HG03097 (cell line): Measurements from ENCODE around the gene FUT1.

ENCODE experiments used
- ATAC-seq: cut with Tn5 transposase; IDR thresholded peaks from one replicate; pipeline ENCODE4 v1.9.1; 2021; ENCODE audit not compliant: unreplicated experiment, low FRiP score

The FUT1 gene

DNA sequence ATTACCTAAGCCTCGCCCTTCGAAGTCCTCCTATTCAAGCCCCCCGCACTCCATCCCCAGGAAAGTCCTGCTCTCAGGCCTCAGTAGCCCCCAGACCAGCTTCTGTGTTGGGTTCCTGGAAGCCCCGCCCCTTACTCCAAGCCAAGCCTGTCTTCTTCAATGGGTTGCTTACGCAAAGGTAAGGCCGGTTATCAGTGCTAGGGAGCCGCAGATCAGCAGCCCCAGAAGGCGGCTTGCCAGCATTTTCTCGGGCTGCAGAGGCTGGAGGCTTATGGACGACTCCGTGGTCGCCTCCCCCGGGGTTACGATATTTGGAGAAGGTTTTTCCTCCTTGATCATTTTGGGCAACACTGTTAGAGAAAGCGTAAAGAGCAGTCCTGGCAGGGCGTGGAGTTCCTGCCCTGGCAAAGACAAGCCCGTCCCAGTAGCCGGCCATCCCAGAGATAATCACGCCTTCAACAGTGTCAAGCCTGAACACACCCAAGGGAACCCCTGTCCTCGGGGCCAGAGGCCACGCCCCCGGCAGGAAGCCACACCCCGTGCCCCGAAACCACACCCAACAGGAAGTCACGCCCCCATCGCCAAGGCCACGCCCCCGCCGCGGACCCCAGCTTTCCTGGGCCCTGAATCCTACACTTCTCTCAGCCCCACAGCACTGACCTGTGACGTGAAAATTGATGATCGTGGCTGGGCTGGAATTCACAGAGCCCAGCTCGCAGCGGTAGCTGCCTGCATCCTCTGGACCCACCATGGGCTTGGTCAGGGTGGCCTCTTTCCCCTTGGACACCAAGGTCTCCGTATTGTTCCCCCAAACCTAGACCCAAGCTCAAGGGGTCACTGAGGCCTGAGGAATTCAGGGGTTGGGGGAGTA, 11.1 kb downstream of the FUT1 start:
- ATAC-seq, result no peak

DNA sequence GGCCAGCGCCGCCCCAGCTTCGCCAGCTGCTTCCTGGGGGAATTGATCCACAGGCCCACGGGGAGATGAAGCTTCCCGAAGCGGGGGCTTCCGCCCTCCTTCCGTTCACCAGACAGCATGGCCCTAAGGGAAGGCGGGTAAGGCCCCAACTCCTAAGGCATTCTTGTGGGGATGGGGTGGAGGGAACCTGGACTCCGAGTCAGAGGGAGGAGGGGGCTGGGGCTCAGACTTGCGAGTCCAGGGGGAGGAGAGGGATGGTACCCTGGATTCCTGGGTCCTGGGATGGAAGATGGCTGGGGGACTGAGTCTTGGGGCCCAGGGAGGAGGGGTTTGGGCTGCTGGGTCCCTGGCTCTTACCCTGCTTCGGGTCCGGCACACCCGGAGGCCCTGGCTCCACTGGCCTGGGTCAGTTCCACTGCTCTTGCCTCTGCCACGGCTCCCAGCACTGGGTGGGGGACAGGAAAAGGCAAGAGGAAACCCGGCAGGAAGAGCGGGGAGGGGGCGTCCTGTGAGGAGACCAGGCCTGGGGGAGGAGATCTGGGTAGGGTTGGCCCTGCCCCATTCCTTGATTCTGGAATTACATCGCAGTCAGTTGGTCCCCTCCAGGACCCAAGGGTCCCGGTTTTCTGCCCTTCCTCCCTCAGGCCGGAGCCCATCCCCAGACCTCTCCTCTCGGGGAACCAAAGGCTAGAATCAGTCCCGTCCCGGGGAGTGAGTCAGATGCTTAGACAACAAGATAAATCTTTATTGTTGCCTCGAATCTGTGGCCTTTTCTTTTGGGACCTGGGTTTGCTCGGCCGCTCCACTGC, 12.1 kb downstream of the FUT1 start, which contains the start of gene RASIP1:
RASIP1 (minus strand) TSS at position 447 of the 809 bp plus-strand sequence; CDS start at position 119, 328 bp downstream.
- no peak for ATAC-seq

DNA sequence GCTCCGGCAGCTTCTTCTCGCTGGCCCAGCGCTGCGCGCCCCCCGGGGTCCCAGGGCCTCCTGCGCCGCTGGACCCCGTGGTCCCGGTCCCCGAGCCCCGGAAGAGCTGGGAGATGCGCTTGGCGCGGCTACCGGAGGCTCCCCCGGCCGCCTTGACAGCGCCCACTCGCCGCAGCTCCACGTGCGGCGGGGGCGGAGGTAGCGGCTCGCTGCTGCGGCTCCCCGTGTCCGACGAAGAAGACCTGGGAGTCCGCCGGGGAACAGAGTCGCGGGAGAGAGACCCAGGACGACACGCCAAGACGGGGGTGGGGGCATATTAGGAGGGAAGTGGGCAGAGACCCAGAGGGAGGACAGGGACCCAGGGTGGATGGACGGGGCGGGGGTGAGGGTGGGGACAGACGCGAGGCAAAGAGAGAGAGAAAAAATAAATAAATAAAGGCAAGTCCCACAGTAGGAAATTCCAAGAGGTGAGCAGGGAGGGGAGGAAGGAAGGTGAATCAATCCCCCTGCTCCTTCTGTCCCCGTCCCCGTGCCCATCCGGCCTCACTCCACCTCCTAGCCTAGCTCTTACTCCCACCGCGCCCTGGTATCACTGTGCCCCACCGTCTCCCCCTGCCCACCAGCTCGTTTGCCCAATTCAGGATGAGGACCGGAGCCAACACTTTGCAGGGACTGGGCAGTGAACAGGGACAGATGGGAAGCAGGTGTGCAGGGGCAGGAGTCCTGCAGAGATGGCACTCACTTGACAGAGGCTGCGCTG, 12.9 kb downstream of the FUT1 start:
- no peak for ATAC-seq

DNA sequence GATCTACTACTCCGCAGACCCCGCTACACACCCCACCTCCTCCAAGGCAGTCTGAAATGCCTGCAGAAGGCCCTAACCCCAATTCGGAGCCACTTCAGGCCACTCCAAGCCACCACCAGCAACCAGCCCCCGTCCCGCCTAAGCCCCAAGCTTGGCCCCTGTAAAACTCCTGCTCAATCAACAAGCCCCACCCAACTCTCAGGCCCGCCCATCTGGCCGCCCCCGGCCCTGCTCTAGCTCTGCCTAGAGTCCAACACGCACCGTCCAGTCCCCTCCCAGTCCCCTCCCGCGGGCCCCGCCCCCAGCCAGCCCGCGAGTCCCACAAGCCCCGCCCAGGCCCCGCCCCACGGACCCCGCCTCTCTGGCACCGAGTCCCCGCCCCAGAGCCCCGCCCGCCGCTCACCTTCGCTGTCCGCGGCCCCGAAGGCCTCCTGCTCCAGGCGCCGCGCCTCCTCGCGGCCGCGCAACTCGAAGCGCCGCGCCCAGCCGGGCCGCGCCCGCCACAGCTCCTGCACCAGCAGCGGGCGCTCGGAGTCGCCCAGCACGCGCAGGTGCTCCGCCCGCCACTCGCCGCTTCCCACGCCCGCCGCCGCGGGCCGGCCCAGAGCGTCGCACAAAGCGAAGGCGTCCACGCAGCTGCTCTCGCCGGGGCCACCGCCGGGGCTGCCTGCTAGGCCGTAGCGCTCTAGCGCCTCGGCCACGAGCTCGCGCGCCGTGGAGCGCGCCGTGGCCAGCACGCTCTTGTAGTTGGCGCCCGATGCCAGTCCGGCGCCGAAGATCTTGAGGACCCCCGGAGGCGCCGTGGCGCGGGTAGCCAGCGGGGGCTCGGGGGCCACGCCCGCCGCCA, 13.7 kb downstream of the FUT1 start:
- peak; percentile 71 for ATAC-seq

DNA sequence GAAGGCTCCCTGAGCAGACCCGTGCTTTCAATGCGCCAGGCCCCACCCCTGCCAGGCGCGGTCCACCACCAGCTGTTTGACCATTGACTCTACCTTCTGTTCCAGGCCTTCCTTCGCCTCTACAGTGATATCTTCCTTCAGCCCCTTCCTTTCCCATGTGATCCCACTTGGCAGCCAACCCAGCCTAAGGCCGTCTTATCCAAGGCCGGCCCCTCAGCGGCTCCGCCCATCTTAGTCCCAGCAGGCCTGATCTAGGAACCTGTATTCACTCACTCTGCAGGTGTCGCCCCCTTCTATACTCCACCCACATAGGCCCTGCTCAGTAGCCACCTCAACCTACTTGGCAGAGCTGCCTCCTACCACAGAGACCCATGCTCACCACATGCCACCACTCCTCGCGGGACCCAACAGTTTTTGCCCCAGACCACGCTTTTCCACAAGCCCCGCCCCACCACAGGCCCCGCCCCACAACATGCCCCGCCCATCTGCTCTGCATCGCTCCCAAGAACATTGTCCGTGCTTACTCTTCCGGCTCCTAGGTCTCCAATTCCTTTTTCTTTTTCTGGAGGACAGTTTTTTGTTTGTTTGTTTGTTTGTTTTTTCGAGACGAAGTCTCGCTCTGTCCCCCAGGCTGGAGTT, 15.0 kb downstream of the FUT1 start:
- no peak for ATAC-seq

DNA sequence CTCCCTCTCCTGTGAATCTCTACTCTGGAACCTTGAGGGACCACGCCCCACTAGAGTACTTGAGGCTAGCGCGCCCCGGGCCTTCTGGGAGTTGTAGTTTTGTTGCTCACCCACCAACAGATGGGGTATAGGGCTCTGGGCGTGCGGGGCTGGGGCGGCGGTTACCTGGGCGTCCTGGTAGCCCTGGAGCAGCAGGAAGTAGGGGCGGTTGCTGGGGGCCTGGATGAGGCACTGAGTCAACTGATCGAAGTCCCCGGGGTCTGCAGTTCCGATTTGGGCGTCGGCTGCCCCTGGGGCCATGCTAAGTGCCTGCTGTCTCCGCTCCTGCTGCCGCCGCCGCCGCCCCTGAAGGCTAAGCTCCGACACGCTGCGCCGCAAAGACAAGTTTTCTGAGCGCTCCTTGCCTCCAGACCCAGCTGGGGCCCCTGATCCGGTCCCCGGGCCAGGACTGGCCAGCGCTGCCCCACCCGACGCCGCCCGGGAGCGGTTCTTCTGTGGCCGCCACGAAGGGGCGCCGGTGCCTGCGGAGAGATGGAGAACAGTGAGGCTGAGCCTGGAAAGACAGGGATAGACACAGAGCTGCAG, 17.3 kb downstream of the FUT1 start:
- ATAC-seq, result no peak

DNA sequence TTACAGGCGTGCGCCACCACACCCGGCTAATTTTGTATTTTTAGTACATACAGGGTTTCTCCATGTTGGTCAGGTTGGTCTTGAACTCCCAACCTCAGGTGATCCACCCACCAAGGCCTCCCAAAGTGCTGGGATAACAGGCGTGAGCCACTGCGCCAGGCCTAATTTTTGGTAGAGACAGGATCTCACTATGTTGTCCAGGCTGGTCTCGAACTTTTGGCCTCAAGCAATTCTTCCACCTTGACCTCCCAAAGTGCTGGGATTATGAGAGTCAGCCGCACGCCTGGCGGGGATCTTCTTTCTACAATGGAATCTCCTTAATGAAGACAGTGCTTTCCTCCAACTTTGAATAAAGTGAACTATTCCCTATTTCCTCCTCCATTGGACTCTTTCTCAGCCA, 17.8 kb downstream of the FUT1 start:
- no peak for ATAC-seq

DNA sequence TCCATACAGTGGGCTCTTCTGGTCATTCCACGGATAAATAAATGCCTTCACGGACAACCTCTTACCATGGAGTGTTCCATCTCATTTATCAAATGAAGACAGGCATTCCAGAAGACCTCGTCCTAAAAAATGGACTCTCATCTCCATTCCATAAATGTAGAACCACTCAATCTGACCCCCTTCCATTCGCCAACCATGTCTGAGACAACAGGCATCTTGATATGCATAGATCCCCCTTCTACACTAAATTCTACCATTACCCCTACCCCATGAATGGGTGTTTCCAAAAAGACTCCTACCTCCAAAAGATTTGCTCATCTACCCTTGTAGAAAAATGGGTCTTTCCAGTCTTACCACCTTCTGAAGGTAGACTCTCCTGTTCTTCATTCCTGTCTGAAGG, 21.0 kb downstream of the FUT1 start:
- ATAC-seq, result no peak

DNA sequence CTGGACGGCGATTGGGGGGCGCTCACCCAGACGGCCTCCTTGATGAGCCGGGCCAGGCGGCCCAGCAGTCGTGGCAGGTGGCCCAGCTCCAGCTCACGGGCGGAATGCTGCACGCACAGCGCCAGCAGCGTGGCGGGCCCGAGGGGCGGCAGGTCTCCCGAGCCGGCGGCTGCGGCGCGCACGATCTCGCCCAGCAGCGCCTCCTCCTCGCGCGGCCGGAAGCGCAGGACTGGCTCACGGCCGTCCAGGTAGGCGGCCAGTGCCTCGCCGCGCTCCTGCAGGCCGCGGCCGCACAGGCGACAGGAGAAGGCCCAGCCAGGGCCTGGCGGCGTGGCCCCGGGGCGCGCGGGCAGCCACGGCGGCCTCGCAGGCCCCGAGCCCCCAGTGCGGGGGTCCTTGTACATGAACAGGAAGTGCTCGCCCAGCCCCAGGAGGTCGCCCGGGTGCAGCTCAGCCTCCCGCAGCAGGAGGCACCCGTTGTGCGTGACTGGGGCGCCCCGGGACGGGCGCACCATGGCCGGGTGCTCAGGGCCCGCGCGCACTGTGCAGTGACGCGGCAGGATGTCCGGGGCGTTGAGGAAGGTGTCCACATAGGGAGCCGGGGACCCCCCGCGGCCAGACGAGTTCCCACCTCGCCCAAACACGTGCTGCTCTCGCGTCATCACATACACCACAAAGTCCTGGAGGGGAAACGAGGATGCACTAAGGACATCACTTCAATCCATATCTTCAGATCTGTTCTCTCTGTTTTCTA, 23.4 kb downstream of the FUT1 start:
- no peak for ATAC-seq

DNA sequence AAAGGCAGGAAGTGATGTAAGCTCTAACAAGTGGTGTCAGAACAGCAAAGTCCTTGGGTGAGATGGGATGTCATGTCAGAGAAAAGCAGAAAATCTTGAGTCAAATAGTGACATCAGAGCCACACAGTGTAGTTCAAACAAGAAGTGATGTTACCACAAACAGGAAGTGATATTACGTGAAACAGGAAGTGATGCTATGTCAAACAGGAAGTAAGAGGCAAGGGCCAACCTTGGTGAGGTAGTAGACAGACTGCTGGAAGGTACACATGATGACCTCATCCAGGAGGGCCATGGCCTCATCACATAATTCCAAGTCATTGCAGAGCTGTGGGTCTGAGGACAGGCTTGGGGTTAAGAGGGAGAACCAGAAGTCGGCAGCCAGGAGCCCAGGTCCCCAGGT, 25.9 kb downstream of the FUT1 start:
- ATAC-seq, result no peak

DNA sequence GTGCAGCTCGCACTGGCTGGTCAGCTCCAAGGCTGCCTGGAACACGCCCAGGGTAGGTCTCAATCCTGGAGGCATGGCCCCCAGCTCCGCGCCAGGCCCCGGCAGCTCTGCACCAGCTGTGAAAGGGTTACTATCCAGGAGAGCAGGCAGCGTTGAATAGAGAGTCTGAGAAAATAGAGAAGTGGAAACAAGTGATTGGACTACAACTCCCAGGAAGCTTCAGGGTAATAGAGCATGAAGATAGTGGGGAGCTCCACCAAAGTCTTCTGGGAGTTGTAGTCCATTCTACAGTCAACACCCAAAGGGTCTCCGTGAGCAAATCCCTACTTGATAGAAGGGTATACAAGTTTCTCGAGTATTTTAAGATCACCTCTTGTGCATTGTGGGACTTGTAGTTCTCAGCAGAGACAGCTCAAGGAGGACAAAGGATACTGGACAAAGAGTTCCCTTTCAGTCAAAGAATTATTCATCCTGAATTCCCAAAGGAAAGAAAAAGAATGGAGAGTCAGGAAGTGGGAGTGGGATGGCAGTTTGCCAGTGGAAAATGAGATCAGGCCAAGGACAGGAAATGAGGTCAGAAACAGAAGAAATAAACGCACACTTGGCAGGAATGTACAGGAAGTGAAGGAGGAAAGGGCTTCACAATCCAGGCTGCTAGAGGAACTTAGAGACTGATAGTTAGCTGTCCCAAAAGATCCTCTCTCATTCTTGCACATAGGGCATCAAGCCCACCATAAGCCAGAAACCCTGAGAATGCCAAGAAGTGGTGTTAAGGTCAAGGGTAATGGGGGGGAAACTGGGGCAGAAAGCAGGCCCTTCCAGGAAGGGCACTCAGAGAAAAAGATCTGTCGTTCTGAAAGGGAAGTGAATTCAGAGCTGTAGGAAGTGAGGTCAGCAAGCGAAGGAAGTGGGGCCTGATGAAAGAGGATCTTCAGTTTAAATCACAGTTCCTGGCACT, 27.4 kb downstream of the FUT1 start:
- no peak for ATAC-seq

DNA sequence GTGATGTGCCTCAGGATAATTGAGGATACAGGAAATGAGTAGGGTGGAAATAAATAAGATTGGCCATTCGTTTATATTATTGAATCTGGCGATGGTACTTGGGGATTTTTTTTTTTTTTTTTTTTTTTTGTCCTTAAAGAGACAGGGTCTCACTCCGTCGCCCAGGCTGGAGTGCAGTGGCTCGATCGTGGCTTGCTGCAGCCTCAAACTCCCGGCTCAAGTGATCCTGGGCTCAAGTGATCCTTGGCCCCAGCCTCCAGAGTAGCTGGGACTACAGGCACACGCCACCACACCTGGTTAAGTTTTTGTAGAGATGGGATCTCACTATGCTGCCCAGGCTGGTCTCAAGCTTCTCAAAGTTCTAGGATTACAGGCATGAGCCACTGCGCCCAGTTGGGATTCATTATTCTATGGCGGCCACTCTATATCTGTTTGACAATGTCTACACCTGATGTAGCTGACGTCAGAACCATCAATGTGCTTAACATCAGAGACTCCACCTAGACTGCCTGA, 30.2 kb downstream of the FUT1 start:
- ATAC-seq, result no peak

DNA sequence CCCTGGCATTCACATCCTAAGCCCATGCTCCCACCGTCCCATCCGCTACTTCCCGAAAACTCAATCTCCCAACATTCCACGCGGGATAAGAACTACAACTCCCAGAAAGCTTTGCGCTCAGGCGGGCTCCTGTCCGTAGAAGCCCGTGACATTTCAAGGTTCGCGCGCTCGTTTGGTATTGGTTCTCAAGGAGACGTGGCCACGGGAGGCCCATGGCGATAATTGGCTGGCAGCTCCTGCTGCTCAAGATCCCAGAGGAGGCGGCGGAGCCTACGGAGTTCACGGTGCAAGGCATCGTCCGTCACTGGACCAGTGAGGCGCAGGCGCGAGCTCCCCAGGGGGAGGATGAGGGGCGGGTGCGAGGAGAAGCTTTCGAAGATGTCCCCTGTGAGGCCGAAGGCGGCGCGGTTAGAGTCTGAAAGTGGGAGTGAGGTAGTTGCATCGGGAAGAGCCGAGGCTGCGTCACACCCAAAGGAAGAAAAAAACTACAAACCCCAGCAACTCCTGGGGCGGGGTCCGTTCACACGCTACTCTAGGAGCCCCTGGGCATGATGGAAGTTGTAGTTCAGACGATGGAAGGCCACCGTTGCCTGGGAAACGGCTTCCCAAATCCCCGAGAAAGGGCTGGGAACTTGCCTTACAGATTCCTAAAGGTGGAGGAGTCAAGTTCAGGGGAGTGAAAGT, 31.7 kb downstream of the FUT1 start:
- peak; percentile 71 for ATAC-seq

DNA sequence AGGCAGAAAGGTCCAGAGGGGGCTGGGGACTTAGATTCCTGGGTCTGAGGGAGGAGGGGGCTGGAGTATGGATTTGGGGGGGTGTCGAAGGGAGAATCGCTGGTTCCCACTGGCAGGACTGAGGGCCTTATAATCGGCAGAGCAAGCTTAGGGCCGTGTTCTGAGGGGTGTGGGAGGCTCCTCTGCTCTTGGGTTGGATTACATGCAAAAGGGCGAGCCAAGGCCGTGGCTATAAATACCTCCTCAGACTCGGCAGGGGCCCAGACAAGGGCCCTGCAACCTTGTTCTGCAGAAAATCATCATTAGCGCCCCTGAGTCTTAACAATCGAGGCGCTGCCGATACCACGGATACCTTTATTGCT, 32.2 kb downstream of the FUT1 start:
- ATAC-seq, result no peak

DNA sequence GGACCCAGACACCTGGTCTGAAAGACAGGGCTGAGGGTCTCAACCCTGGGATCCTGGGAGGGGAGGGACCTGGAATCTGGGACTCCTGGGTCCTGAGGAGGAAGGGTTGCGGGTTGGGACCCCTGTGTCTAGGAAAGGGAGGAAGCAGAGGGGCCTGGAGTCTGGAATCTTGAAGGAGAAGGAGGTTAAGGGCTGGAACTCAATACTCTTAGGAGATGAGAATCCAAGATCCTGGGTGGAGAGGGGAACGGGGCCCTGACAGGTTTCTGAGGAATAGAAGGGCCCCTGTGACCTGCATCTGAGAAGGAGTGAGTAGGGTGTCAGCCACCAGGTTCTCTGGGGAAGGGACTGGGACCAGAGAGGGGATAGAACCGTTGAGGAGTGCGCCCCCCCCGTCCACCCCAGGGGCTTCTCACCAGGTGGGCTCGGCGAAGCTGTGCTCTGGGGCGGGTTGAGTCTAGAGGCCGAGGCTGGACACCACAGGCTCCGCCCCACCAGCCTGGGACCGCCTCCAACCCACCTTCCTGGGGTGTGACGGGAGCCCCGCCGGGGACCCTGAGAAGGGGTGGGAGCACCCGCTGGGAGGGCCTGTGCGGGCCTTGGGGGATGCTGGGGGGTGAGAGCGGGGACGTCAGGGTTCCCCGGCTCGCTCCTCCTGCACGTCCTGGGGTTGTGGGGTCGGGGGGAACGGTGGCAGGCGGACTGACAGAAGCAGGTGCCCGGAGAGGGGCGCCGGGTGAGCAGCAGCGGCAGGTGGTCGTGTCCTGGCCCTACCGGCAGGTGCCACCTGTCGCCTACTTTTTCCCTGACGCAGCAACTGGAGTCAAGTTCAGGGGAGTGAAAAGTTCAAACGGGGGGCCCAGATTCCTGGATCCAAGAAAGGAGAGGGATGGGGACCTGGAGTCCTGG, 32.9 kb downstream of the FUT1 start, which contains the start of gene MAMSTR:
MAMSTR (minus strand) TSS at position 463 of the 909 bp plus-strand sequence. CDS start 694 bp downstream, outside the sequence.
- ATAC-seq, result no peak
